HepG2 (cell line): ENCODE results near the gene SCMH1. TPM values are rescaled to one million over a fixed set of nuclear protein-coding genes. Genes with fewer than 3 reads are reported as not detected.

Source experiments
- ATF7 ChIP-seq, 2 experiments: fragments of 450-650 bp in 1 of 2; sonication (generic) in 1 of 2; formaldehyde crosslinking in 1 of 2; IDR thresholded peaks; 2 replicates each; pipeline versions ENCODE4 v1.4.0 to v1.6.1; 2016 to 2020; ENCODE audit warnings: antibody characterized with exemption in 1 of 2, mild to moderate bottlenecking in 1 of 2, missing genetic modification reagents in 1 of 2
- CEBPB ChIP-seq: IDR thresholded peaks from 2 replicates; pipeline ENCODE4 v1.6.1; 2011; ENCODE audit warnings: low read depth, low read length, improper control_type of control experiment, borderline replicate concordance
- CEBPG ChIP-seq: IDR thresholded peaks from 2 replicates; pipeline ENCODE4 v1.6.1; 2016
- CHD4 ChIP-seq: fragments of 200-600 bp; sonication (generic); IDR thresholded peaks from 2 replicates; pipeline ENCODE4 v1.7.0; 2017; ENCODE audit warnings: mild to moderate bottlenecking, low read length, borderline replicate concordance
- GATAD2A ChIP-seq: IDR thresholded peaks from 2 replicates; pipeline ENCODE4 v1.6.1; 2016
- NCOA2 ChIP-seq: sonication (generic); formaldehyde crosslinking; IDR thresholded peaks from 2 replicates; pipeline ENCODE4 v1.8.0; 2022; ENCODE audit warnings: inconsistent platforms
- PPARG ChIP-seq: conservative IDR thresholded peaks from 2 replicates; pipeline ENCODE4 v1.6.1; 2016; ENCODE audit warnings: missing biosample characterization, missing genetic modification reagents
- RAD51 ChIP-seq: fragments of 450-650 bp; IDR thresholded peaks from 2 replicates; pipeline ENCODE4 v1.6.1; 2016; ENCODE audit warnings: borderline replicate concordance
- ZBTB1 ChIP-seq: sonication (generic); formaldehyde crosslinking; IDR thresholded peaks from 2 replicates; pipeline ENCODE4 v1.4.0; 2020; ENCODE audit warnings: missing genetic modification reagents, borderline replicate concordance
- ZFP62 ChIP-seq: sonication (generic); formaldehyde crosslinking; IDR thresholded peaks from 2 replicates; pipeline ENCODE4 v1.4.0; 2020; ENCODE audit warnings: missing genetic modification reagents
- ZMYM2 ChIP-seq: sonication (generic); formaldehyde crosslinking; IDR thresholded peaks from 2 replicates; pipeline ENCODE4 v1.8.0; 2022; ENCODE audit warnings: mild to moderate bottlenecking, missing genetic modification reagents
- ZNF24 ChIP-seq: fragments of 450-650 bp; IDR thresholded peaks from 2 replicates; pipeline ENCODE4 v1.6.1; 2017; ENCODE audit warnings: antibody characterized with exemption, mild to moderate bottlenecking
- ZNF382 ChIP-seq: sonication (generic); formaldehyde crosslinking; IDR thresholded peaks from 2 replicates; pipeline ENCODE4 v1.5.0; 2020; ENCODE audit warnings: missing genetic modification reagents, mild to moderate bottlenecking, borderline replicate concordance
- ZNF713 ChIP-seq: sonication (generic); formaldehyde crosslinking; IDR thresholded peaks from 2 replicates; pipeline ENCODE4 v1.4.0; 2020; ENCODE audit warnings: mild to moderate bottlenecking, missing genetic modification reagents
- ZNF780A ChIP-seq: sonication (generic); formaldehyde crosslinking; IDR thresholded peaks from 2 replicates; pipeline ENCODE4 v1.8.0; 2022; ENCODE audit warnings: mild to moderate bottlenecking, missing genetic modification reagents, moderate library complexity
- ZNF792 ChIP-seq: IDR thresholded peaks from 2 replicates; pipeline ENCODE4 v1.6.1; 2016
- ZSCAN31 ChIP-seq: sonication (generic); formaldehyde crosslinking; IDR thresholded peaks from 2 replicates; pipeline ENCODE4 v1.5.0; 2020; ENCODE audit warnings: low read depth, mild to moderate bottlenecking, missing genetic modification reagents
- polyA plus RNA-seq, 8 experiments: library from polyadenylated mRNA; depleted of rRNA in 3 of 8; stranded (reverse) in 7 of 8; unstranded in 1 of 8; fragments of >200 nt; fragmentation: Illumina TruSeq in 4 of 8; extraction: Trizol in 4 of 8; gene quantifications; 2 replicates each; pipeline versions ENCODE4 v1.2.1 to v1.2.3, GENCODE V29; 2011 to 2016; ENCODE audit warnings: low read depth in 4 of 8, missing spikeins in 1 of 8, mixed read lengths in 1 of 8; ENCODE audit not compliant: insufficient read depth in 1 of 8
- total RNA-seq, 5 experiments: library from RNA; depleted of rRNA; stranded (reverse); fragments of >200 nt; fragmentation: Illumina TruSeq; extraction: Trizol; gene quantifications; 2 replicates each; pipeline ENCODE4 v1.2.3, GENCODE V29; 2016; ENCODE audit warnings: low read depth in 1 of 5
- TF ChIP-seq, protein P1 (sequence below): IDR thresholded peaks from 2 replicates; pipeline ENCODE4 v1.4.0; 2020; ENCODE audit warnings: mild to moderate bottlenecking, missing genetic modification reagents
- TF ChIP-seq, protein P2 (sequence below): sonication (generic); formaldehyde crosslinking; conservative IDR thresholded peaks from 2 replicates; pipeline ENCODE4 v1.4.0; 2020; ENCODE audit warnings: mild to moderate bottlenecking, missing genetic modification reagents, moderate library complexity
- TF ChIP-seq, protein P3 (sequence below): sonication (generic); formaldehyde crosslinking; IDR thresholded peaks from 2 replicates; pipeline ENCODE4 v1.8.0; 2022; ENCODE audit warnings: mild to moderate bottlenecking, missing genetic modification reagents, moderate library complexity
- TF ChIP-seq, protein P4 (sequence below): sonication (generic); formaldehyde crosslinking; IDR thresholded peaks from 2 replicates; pipeline ENCODE4 v1.8.1; 2023; ENCODE audit warnings: mild to moderate bottlenecking, missing genetic modification reagents, borderline replicate concordance

Gene SCMH1
- total and polyA plus RNA-seq, 2 of the 13 experiments (the other 11 are each of a cell fraction or from before 2014, with no cell fraction given) = 41.8 to 52.6 TPM

DNA sequence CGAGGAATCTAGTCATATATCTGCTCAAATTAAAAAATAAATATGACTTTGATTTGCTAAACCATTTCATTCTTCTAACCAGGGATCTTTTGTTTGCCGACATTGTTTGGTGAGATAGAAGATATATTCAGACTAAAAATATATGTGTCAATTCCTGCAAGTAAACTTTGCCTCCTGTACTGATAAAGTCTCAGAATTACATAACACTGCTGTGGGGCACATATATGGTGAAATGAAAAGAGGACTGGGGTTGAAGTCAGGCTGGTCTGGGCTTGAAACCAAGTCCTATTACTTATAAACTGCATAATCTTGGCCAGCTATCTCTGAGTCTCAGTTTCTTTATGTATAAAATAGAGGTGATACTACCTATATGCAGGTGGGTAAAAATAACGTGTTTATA, 9.8 kb downstream of the SCMH1 start (continued):
- TF ChIP-seq, protein P1, sequence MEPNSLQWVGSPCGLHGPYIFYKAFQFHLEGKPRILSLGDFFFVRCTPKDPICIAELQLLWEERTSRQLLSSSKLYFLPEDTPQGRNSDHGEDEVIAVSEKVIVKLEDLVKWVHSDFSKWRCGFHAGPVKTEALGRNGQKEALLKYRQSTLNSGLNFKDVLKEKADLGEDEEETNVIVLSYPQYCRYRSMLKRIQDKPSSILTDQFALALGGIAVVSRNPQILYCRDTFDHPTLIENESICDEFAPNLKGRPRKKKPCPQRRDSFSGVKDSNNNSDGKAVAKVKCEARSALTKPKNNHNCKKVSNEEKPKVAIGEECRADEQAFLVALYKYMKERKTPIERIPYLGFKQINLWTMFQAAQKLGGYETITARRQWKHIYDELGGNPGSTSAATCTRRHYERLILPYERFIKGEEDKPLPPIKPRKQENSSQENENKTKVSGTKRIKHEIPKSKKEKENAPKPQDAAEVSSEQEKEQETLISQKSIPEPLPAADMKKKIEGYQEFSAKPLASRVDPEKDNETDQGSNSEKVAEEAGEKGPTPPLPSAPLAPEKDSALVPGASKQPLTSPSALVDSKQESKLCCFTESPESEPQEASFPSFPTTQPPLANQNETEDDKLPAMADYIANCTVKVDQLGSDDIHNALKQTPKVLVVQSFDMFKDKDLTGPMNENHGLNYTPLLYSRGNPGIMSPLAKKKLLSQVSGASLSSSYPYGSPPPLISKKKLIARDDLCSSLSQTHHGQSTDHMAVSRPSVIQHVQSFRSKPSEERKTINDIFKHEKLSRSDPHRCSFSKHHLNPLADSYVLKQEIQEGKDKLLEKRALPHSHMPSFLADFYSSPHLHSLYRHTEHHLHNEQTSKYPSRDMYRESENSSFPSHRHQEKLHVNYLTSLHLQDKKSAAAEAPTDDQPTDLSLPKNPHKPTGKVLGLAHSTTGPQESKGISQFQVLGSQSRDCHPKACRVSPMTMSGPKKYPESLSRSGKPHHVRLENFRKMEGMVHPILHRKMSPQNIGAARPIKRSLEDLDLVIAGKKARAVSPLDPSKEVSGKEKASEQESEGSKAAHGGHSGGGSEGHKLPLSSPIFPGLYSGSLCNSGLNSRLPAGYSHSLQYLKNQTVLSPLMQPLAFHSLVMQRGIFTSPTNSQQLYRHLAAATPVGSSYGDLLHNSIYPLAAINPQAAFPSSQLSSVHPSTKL (CRISPR knock-in tag) = peak; percentile 50; the same call in 1 of the 2 replicates
- no peak for TF ChIP-seq CHD4
- no peak for TF ChIP-seq ZNF382
- TF ChIP-seq ZNF792 (CRISPR knock-in tag) = 0 out of 2 replicates have a peak, but pooled peaks have one; percentile 32
- 0 out of 2 replicates have a peak, but pooled peaks have one; percentile 17 for TF ChIP-seq PPARG (CRISPR knock-in tag)
- no peak for TF ChIP-seq ZBTB1 (CRISPR knock-in tag)
- no peak for TF ChIP-seq ZNF24
- peak; percentile 46; the same call in 1 of the 2 replicates for TF ChIP-seq CEBPG (CRISPR knock-in tag)
- TF ChIP-seq ATF7 (IDR thresholded peaks at IDR 0.05) = no peak
- TF ChIP-seq ATF7 (CRISPR knock-in tag; IDR thresholded peaks at IDR 0.05) = no peak
- TF ChIP-seq, protein P2, sequence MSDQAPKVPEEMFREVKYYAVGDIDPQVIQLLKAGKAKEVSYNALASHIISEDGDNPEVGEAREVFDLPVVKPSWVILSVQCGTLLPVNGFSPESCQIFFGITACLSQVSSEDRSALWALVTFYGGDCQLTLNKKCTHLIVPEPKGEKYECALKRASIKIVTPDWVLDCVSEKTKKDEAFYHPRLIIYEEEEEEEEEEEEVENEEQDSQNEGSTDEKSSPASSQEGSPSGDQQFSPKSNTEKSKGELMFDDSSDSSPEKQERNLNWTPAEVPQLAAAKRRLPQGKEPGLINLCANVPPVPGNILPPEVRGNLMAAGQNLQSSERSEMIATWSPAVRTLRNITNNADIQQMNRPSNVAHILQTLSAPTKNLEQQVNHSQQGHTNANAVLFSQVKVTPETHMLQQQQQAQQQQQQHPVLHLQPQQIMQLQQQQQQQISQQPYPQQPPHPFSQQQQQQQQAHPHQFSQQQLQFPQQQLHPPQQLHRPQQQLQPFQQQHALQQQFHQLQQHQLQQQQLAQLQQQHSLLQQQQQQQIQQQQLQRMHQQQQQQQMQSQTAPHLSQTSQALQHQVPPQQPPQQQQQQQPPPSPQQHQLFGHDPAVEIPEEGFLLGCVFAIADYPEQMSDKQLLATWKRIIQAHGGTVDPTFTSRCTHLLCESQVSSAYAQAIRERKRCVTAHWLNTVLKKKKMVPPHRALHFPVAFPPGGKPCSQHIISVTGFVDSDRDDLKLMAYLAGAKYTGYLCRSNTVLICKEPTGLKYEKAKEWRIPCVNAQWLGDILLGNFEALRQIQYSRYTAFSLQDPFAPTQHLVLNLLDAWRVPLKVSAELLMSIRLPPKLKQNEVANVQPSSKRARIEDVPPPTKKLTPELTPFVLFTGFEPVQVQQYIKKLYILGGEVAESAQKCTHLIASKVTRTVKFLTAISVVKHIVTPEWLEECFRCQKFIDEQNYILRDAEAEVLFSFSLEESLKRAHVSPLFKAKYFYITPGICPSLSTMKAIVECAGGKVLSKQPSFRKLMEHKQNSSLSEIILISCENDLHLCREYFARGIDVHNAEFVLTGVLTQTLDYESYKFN (CRISPR knock-in tag) = 0 out of 2 replicates have a peak, but pooled peaks have one; percentile 23
- TF ChIP-seq ZFP62 (CRISPR knock-in tag) = no peak
- TF ChIP-seq ZNF780A (CRISPR knock-in tag) = no peak
- TF ChIP-seq, protein P3, sequence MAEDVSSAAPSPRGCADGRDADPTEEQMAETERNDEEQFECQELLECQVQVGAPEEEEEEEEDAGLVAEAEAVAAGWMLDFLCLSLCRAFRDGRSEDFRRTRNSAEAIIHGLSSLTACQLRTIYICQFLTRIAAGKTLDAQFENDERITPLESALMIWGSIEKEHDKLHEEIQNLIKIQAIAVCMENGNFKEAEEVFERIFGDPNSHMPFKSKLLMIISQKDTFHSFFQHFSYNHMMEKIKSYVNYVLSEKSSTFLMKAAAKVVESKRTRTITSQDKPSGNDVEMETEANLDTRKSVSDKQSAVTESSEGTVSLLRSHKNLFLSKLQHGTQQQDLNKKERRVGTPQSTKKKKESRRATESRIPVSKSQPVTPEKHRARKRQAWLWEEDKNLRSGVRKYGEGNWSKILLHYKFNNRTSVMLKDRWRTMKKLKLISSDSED (CRISPR knock-in tag) = no peak
- peak; percentile 40; the same call in 1 of the 2 replicates for TF ChIP-seq NCOA2
- TF ChIP-seq GATAD2A (CRISPR knock-in tag) = peak; percentile 64
- peak; percentile 24; the same call in 1 of the 2 replicates for TF ChIP-seq CEBPB
- TF ChIP-seq, protein P4, sequence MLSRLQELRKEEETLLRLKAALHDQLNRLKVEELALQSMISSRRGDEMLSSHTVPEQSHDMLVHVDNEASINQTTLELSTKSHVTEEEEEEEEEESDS (CRISPR knock-in tag) = no peak
- no peak for TF ChIP-seq ZMYM2 (CRISPR knock-in tag)
- TF ChIP-seq ZSCAN31 (CRISPR knock-in tag) = no peak
- no peak for TF ChIP-seq ZNF713 (CRISPR knock-in tag)
- no peak for TF ChIP-seq RAD51
